NCI-H1105 (cell line): ENCODE data around the gene ARFGAP2.
"Not testable (repeated sequence)": the region's sequence is repeated elsewhere in the genome, so short reads cannot be mapped to it uniquely, and the experiment has no call there.

ENCODE experiments used
- DNase-seq: peaks from one replicate; lab custom pipeline; 2025; lab: John Stamatoyannopoulos, UW

The ARFGAP2 gene

DNA sequence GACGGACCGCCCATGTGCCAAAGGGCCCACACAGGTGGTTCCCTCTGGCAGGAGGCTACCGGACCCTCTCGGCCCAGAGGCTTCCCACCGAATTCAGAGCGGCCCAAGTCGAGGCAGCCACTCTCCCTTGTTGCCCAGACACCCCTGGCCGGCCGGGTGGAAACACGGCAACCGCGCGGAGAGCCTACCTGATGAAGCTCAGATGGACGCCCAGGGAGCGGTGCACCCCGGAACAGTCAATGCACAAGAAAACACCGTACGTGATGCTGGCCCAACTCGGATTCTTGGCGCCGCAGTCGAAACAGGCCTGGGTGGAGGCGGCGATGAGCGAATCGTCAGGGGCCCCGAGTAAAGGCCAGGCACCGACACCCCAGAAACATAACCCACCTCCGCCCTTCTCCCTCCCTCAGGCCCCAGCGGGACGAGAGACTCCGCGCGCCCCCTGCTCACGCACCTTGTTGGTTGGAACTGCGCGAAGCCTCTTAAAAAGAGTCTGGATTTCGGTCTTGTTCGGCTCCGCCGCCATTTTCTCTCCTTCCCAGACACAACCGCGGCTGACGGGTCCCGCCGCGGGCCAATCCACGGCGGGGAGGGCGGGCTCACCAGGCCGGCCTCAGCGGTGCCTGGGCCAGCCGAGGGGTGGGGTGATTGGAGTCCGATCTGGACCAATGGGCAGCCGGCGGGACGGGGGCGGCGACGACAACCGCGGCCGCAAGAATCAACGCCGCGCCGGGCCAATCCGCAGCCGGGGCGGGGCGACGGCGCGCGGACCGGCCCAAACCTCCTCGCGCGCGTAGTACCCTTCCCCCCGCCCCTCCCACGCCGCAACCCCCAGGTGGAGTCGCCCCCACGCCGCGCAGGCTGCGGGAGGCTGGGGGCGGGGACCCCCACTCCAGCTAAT is at the start of gene ARFGAP2:
Gene ARFGAP2, minus strand, starts transcription at position 552 of the 901 bp plus-strand sequence. Its CDS starts 26 bp downstream, at position 526.
- DNase-seq: peak; percentile 95

DNA sequence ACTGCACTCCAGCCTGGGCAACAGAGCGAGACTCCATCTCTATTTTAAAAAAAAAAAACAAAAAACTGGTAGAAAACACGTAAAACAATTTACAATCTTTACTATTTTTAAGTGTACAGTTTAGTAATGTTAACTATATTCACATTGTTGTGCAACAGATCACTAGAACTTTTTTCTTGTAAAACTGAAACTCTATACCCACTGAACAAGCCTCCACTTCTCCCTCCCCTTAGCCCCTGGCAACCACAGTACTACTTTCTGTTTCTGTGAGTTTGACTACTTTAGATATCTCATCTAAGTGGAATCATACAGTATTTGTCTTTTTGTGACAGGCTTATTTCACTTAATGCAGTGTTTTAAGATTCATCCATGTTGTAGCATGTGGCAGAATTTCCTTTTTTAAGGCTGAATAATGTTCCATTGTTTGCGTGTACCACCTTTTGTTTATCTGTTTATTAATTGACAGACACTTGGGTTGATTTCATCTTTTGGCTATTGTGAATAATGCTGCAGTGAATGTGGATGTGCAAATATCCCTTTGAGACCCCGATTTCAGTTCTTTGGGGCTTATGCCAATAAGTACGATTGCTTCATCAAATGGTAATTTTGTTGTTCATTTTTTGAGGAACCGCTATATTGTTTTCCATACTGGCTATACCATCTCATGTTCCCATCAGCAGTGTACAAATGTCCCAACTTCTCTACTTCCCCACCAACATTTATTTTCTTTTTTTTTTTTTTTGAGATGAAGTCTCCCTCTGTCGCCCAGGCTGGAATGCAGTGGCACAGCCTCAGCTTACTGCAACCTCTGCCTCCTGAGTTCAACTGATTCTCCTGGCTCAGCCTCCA is 49.1 kb upstream of the ARFGAP2 start:
- no peak for DNase-seq

DNA sequence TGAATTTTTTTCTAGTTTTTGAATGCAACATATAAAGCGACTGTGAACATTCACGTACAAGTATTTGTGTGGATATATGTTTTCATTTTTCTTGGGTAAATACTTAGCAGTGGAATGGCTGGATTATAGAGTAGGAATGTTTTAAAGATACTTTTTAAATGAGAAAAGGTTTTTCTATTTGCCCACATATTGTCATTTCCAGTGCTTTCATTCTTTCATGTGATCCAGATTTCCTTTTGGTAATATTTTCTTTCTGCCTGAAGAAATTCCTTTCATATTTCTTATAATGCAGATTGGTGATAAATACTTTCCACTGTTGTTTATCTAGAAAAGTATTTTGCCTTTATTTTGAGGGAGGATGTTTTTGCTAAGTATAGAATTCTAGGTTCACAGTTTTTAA is 46.0 kb upstream of the ARFGAP2 start:
- DNase-seq: no peak

DNA sequence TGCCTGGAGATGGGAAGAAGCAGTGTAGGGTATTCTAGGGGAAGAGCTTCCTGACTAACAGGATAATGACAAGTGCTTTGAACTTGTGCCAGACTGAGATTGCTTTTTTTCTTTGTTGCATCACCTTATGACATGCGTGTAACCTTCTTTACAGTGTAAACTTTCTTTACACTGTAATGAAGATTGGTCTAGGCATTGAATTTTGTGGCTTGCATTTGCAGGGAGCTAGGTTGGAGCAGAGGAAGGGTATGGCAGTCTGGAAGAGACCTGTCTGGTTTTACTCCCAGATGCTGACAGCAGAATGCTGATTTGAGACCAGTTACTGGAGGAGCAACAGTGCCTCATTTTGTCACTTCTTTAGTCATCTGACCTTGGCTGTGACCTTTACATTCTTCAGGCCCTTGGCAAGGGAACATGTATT is 43.7 kb upstream of the ARFGAP2 start:
- DNase-seq: no peak

DNA sequence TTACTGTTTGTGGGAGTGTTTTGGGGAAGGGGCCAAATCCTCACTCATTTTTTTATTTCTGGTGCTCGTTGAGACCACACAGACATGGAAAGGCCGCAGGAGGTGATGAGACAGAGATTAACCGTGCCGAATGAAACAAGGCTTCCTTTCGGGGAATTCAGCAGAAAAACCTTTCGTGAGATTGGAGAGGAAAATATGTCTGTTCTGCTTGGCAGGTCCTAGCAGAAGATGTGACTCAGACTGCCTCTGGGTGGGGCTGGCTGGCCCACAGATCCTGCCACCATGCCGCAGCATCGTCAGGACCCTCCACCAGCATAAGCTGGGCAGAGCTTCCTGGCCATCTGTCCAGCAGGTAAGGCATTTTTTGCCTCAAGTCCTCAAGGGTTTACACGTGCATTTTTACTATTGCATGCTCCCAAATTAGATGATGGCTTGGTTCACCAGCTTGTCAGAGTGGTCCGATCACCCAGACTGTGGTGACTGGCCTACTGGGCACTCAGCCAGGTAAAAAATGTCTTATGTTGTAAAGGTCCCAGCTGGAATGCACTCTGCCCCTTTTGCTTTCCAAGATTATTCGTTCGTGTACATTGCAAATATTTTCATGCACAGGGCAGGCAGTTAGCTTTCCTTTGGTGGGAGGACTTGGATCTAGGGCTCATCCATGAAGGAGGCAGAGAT is 39.6 kb upstream of the ARFGAP2 start:
- peak; percentile 9 for DNase-seq

DNA sequence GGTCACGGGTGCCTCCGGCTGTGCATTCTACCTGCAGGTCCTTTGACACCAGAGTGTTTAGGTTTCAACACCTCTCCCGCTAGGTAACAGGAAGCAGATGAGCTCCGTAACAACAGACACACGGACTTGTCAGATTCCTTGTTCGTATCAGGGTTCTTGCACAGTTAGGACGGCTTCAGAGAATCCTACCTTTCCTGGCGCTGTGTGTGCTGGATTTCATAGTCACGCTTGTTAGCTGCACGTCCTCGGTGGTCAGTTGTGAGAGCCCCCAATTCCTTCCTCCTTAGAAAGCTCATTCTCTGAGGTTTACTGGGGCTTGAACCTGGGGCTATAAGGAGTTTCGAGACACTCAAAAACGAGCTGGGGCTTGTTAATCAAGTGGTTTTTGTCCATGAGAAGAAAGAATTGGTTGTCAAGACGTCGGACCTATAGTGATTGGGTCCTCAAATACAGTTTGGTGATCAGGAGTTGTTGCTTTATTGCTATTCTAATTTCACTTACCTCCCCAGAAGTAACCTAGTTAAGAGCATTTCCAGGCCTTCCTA is 38.8 kb upstream of the ARFGAP2 start:
- DNase-seq: no peak

DNA sequence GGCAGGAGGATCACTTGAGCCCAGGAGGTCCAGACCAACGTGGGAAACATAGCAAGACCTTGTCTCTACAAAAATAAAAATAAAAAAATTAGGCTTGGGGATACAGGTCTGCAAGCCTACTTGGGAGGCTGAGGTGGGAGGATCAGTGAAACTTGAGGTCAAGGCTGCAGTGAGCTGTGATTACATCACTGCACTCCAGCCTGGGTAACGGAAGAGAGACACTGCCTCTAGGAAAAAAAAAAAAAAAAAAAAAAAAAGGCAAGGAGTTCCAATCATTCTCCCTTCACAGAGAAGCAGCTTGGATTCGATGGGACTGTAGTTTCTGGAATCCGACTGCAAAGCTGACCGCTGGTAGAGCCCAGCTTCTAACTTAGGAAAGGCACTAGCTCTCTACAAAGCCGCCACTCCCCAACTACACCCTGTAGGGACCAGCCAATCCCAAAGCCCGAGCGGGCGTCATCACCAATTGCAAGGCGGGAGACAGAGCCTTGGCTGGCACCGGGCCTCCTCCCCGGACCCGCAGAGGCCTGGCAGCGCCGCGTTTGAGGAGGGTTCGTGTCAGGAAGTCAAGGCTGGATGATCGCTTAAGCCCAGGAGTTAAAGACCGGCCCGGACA is 37.4 kb upstream of the ARFGAP2 start:
- peak; percentile 92 for DNase-seq

DNA sequence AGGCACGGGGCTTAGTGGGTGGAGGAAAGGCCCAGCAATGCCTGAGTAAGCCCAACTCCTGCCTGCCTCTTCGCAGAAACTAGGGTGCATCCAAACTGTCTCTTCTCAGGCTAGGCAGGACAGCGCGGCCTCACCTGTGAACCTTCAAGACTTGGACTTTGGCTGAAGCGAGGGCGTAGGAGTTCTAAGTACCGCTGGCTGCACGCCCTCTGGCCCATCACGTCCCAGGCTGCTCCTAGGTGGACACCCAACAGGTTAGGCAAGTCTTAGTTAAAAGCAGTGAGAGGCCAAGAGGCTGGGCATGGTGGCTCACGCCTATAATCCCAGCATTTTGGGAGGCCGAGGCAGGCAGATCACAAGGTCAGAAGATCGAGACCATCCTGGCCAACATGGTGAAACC is 36.3 kb upstream of the ARFGAP2 start:
- DNase-seq: no peak

DNA sequence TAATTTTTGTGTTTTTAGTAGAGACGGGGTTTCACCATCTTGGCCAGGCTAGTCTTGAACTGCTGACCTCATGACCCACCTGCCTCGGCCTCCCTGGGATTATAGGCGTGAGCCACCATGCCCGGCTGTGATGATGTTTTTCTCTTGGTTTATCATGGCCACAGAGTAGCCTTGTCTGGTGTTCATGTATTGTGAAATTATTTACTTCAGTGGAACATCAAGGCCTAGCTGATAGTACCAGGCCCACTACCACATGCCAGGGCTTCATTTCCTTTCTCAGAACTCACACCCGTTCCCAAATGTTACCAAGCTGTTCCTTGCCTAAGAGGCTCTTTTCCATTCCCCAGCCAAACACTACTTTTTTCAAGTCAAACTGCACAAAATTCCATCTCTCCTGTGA is 31.9 kb upstream of the ARFGAP2 start:
- DNase-seq: no peak

DNA sequence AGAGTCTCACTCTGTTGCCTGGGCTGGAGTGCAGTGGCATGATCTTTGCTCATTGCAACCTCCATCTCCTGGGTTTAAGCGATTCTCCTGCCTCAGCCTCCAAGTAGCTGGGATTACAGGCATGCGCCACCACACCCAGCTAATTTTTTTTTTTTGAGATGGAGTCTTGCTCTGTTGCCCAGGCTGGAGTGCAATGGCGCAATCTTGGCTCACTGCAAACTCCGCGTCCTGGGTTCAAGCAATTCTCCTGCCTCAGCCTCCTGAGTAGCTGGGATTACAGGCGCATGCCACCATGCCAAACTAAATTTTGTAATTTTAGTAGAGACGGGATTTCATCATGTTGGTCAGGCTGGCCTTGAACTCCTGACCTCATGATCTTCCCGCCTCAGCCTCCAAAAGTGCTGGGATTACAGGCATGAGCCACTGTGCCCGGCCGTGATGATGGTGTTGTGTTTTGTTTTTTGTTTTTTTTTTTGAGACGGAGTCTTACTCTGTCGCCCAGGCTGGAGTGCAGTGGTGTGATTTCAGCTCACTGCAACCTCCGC is 31.4 kb upstream of the ARFGAP2 start:
- DNase-seq: not testable (repeated sequence)

DNA sequence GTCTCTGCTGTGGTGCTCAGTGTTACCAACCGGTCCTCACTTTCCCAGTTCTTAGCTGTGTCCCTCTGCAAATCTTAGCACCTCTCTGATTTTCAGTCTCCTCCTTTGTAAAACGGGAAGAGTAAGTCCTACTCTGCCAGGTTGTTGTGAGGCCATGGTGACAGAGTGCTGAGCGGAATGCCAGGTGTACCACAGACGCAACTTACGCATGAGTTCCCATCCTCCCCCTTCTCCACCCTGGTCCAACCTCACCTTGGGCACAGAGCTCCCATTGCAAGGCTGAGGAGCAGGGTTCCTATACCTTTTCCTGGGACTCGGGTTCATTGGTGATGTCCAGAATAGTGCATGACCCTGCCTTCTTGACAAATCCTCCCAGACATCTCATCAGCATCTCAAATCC is 30.8 kb upstream of the ARFGAP2 start:
- no peak for DNase-seq

DNA sequence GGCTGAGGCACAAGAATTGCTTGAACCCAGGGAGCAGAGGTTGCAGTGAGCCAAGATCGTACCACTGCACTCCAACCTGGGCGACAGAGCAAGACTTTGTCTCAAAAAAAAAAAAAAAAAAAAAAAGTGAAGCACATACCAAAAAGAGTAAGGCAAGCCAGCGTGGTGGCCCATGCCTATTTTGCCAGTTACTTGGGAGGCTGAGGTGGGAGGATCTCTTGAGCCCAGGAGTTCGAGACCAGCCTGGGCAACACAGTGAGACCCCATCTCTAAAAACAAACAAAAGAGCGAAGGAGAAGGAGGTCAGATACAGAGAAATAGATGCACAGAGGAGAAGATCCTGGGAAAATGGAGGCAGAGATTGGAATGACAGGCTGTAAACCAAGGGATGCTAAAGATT is 29.9 kb upstream of the ARFGAP2 start:
- DNase-seq: not testable (repeated sequence)

DNA sequence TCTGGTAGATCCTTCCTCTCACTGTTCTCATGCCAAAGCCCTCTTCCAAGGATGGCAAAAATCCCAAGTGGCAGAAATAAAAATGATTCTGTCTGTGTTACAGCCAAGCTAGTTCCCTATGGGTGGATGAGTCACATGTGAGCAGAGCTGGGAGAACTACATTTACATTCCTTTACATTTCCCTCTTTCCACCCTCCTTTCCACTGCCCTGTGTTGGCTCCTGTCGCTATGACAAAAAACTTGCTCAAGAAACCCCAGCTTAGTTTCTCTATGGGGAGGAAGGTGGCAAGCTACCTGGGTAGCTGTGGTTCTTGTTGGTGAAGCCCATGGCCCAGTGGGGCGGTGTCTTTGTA is 27.9 kb upstream of the ARFGAP2 start:
- no peak for DNase-seq

DNA sequence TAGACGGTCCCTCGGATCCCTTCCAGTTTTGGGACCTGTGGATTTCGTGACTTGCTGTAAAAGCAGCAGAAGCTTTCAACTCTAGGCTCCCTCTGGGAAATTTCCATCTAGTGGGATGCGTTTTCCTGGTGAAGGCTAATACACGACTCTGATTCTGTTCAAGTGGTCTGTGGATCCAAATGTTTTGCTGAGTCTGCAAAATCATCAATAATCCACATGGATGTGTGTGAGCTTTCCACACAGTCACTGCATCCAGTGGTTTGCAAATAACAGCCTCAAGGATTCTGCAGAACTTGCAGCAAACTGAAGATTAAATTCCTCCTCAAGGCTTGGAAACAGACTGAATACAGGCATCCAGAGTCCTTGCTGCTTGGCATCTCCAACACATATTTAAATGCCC is 25.9 kb upstream of the ARFGAP2 start:
- DNase-seq: no peak

DNA sequence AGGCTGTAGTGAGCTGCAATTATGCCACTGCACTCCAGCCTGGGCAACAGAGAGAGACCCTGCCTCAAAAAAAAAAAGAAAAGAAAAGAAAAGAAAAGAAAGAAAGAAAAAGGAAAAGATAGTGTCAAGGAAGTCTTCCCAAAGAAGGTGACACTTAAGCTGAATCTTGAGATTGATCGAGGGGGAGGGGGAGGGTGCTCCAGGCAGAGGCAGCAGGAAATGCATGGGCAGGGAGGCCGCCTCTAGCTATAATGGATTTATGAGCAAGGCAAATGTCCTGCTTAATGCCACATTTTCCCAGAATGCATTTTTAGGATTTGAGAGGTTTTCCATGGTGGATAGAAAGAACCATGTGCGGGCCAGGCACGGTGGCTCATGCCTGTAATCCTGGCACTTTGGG is 24.3 kb upstream of the ARFGAP2 start:
- no peak for DNase-seq

DNA sequence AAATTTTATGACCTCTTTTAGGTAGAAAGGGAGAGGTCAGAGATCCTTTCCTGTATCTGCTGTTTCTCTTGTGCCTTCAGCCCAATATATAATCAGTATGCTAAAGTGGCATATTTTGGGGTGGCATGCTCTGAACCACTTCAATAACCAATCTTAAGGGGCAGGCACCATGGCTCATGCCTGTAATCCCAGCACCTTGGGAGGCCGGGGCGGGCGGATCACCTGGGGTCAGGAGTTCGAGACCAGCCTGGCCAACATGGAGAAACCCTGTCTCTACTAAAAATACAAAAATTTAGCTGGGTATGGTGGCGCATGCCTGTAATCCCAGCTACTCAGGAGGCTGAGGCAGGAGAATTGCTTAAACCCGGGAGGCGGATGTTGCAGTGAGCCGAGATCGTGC is 21.5 kb upstream of the ARFGAP2 start:
- DNase-seq: not testable (repeated sequence)

DNA sequence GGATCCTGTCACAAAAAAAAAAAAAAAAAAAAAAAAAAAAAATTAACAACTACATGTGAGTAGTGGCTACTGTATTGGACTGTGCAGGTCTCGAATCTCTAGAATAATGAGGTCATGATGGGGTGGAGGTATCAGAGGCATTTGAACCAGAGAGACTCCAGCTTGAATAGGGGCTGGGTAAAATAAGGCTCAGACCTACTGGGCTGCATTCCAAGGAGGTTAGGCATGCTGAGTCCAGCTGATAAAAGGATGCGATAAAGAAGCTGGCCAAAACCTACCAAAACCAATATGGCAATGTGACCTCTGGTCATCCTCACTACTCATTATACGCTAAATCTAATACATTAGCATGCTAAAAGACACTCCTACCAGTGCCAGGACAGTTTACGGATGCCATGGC is 15.4 kb upstream of the ARFGAP2 start:
- no peak for DNase-seq

DNA sequence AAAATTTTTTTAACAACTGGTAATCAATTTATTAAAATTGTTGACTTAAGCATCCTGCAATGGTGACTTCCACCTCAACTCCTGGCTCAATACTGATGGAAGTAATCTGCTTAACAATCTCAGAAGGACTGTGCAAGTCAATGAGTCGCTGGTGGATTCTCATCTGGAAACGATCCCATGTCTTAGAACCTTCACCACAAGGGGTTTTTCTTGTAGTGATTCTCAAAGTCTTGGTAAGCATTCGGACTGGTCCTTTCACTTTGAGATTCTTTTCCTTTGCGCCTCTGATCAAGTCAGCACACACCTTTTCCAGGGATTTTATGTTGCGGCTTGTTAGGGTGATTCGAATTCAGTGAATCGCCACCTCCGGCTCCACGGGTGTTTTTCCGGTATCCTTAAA is 14.5 kb upstream of the ARFGAP2 start:
- not testable (repeated sequence) for DNase-seq

DNA sequence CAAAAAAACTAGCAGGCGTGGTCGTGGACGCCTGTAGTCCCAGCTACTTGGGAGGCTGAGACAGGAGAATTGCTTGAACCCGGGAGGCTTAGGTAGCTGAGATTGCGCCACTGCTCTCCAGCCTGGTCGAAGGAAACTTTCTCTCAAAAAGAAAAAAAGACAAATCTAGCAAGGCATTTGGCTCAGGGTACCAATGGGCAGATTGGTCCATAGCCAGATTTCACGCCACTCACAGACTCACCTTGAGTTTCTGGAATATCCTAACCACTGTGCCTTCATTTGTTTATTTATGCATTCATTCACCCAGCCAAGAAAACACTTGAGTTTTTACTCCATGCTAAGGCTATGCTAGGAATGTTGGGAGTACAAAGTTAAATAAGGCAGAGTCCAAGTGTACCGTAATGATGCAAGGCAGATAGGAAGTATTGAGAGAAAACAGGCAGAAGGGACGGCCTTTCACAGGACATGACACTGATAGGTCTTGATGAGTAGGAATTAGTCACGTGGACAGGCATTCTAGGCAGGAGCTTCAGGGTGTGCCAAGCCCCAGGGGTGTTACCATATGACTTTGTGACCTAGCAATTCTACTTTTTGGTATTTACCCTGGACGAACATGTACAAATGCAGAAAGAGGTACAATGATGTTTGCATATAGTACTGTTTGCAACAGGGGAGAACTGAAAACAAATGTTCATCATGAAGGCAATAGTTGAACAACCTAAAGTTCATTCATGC is 12.6 kb upstream of the ARFGAP2 start:
- DNase-seq: no peak

DNA sequence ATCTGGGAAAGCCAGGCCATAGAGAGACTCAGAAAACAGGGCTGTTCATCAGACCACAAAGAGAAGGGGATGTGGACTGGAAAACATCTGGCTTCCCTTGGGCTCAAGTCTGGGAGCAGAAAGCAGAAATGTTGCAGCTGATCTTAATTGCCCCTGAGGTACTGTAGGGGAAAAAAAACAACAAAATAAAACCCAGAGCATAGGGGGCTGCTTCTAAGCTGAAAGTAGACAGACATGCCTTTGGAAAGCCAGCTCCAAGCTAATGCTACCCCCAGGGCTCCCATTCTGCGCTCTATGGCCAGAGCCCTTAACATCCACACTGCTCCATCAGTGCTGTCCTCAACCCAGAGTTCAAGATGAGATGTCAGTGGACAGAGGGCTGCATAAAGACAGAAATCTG is 11.6 kb upstream of the ARFGAP2 start:
- DNase-seq: no peak

DNA sequence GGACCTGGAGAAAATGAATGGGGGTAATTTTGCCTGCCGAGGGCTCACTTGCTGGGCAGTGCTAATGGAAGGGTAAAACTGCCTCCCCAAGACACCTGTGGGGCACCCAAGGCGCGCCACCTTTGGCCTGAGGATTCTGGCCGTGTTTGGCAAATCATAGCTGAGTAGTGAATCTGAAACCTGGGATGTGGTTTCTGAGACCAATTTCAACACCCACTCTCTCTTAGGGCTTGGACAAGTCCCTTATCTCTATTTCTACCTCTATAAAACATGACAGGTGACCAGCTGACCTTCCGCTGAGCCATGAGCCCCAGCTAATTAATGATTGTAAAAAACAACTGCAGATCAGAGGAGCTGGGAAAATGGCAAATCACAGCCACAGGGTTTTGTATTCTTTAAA is 11.0 kb upstream of the ARFGAP2 start:
- no peak for DNase-seq
